HG03060 (cell line): ENCODE results near the gene CEP70.
"Not testable (repeated sequence)": the region's sequence is repeated elsewhere in the genome, so short reads cannot be mapped to it uniquely, and the experiment has no call there.

Experiments used
- ATAC-seq: cut with Tn5 transposase; IDR thresholded peaks from one replicate; pipeline ENCODE4 v1.9.1; 2021; ENCODE audit warnings: low read depth, moderate number of reproducible peaks; ENCODE audit not compliant: unreplicated experiment

CEP70 gene

GRCh38 chr3:138457863-138458735, 136.0 kb downstream of the CEP70 start:
- ATAC-seq, result no peak

DNA sequence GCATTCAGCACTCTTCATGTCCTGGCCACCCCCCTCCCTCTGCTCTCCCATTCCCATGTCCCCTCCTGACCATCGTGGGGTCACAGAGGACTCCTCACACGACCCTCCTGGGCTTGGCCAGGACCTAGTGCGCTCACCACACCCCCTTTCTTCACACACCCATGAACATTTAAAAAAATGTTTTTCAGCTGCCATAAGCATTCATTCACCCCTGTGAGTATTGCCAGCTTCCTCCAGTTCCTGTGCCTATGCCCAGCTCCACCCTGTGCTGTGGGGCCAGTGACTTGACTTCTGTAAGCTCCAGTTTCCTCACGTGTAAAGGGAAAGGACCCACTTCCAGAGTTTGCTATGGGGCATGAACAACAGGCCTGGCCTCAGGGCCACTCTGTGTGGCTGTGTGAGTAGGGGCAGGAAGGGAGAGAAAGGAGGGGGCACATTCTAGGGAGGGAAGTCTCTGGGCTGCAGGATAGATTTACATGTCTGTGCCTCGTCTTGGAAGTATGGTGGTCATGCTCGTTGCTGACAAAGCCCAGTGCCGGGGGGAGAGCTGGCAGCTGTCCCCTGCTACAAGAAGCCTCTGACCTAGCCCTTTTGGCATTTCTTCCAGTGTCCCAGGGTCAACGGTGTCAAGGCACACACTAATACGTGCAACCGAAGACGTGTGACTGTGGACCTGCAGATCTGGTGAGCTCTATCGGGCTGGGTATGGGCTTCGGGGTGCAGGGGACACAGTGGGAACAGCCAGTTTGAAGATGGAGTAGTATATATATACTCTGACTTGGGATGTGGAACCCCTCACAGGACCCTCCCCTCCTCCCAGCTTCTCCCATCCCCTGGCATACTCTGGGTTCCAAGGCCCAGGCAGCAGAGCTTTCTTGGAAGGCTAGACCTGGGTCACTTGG, 136.8 kb downstream of the CEP70 start:
- ATAC-seq, result no peak

- ATAC-seq, result no peak
These were observed 138.0 kb downstream of the CEP70 start for GRCh38 chr3:138455801-138456716.

GRCh38 chr3:138453940-138454339, 140.1 kb downstream of the CEP70 start:
- ATAC-seq, result not testable (repeated sequence)

DNA sequence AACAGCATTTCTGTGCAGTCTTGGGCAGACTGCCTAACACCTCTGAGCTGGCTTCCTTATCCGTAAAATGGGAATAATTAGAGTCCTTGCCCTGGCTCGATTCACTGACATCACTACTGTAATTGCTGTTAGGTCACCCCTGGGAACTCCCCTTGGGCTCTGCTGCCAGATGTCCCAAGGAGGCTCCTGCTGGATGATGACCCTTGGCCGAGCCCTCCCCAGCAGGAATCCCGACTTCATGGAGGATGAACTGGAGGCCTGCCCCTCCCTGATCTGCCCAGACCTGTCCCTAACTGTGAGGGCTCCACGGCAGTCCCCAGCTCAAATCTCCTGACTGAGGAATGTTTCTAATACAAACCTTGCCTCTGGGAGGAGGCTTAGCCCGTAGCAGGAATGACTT, 141.6 kb downstream of the CEP70 start:
- no peak for ATAC-seq

DNA sequence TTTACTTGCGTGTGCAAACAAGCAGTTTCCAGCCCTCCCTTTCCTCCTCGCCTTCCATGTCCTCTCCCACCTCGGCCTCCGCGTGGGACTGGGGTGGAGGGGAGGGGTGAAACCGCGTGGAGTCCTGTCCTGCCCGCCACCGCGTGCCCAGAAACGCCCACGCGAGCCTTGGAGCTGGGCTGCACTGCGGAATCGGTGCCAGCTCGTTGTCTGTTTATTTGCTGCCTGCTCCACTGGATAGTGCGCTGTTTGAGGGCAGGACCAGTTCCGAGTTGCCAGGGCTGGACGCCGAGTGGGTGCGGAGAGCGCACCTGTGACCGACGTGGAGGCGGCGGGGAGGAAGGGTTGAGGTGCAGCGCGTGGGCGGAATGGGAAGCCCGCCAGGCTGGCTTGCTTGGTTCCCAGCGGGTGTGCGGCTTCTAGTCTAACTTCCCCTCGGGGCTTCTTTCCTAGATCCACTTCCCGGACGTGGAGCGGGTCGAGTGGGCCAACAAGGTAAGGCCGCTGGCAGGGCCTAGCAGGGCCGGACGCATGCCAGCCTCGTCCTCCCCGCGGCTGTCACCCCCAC, 142.4 kb downstream of the CEP70 start:
- no peak for ATAC-seq

DNA sequence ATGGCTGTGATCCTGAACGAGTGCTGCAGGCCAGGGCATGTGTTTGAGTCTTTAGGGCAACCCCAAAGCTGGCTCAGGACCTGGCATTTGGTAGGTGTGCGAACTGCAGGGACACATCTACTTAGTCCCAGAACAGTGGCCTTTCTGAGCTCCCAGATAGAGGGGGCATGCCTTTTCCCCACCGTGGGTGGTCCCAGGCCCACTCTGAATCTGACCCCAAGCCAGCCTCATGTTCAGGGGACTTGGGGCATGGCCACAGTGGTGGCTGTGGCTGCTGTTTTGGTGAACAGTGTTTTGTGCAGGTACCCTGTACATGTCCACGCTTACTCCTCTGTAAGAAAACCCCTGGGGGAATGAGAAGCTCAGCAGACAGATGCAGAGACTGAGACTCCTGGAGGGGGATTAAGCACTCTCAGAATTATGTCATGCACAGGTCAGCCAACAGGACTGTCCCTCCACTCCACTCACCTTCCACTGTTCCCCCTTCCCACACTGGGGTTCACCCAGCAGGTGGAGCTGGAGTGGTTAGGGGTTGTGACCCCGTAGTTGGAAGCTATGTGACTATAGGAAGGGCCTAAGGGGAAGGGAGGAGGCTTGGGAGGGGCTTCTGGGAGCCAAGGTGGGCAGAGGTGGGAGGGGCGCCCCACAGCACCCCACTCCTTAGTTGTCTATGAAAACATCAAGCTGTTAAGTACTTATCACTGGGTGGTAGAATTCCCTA, 143.2 kb downstream of the CEP70 start:
- no peak for ATAC-seq

GRCh38 chr3:138450181-138450580, 143.9 kb downstream of the CEP70 start:
- ATAC-seq, result no peak

- ATAC-seq, result no peak
These were observed 144.6 kb downstream of the CEP70 start for GRCh38 chr3:138449490-138449889.

DNA sequence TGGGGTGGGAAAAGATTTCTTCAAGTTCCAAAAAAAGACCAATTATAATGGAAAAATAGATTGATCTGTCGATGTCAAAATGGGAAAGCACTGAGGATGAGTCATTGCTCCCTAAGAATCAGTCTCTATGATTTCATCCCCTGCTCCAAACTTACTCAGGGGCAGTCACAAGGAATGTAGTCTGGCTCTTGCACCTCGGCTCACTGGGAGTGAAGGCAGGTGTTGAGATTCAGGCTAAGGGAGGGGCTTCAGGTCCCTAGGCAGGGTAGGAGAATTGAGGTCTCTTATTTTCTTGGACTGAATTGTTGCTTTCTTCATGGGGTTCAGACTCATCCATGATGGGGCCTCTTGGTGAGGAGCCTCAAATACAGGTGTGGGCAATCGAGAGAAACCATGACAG, 145.4 kb downstream of the CEP70 start:
- ATAC-seq, result no peak

- ATAC-seq, result no peak
These were observed 148.4 kb downstream of the CEP70 start for GRCh38 chr3:138445654-138446053.

- no peak for ATAC-seq
These were observed 148.8 kb downstream of the CEP70 start for GRCh38 chr3:138445236-138445635.
